Activated CD8-positive, alpha-beta memory T cell treated with anti-CD3 and anti-CD28 coated beads for 48 hours (primary cell): ENCODE measurements around the gene KSR1.
A peak's percentile ranks its signal among the peaks of the same experiment; 100 is the strongest.
"Not testable (repeated sequence)": the region's sequence is repeated elsewhere in the genome, so short reads cannot be mapped to it uniquely, and the experiment has no call there.

Experiments
- DNase-seq, 3 experiments: peaks; one replicate each; pipeline ENCODE4 v3.0.0-alpha.2; 2020; ENCODE audit warnings: low read depth in 2 of 3, low spot score in 2 of 3

Gene KSR1

DNA sequence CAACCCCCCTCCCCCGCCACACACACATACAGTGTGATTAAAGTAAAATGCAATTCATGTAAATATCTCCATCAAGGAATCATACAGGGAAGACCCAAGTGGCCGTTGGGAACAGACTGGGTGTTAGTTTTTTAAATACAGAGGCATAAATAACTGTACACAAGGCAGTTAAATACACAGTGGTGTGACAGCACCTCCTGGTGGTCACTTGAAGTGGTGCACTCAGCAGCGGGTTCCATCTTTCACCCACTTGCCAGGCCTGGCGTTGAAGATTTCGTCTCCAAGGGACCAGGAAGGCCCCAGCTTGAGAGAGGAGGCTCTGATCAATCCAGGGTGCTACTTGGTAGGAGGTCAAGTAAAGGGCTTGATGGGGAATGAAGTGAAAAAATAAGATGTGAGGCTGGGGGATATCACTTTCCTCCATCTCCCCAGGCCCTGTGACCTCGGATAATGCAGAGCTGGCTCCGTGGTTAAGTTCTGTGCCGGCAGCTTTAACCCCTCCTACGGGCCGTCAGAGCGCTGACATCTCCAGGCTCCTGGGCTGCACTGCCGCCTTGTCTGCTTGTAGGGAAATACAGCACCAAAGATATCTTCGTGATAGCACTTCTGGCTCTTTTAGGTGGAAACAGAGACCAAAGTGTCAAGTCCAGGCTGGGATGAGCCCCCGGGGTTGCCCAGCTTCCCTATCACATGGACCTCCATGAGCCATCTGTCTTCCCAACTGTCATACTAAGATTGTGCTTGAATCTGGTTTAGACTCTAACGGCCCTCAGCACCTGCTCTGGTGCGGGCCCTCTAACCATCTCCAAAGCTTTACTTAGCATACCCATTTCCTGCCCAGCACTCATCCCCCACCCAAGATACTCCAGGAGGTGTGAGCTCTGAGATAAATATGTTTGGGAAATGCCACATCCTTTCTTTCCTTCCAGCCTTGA, 195.4 kb downstream of the KSR1 start:
- peak; percentile 25 to 64 (median 52) for DNase-seq

- DNase-seq, result not testable (repeated sequence)
These were observed 197.3 kb downstream of the KSR1 start for GRCh38 chr17:27653449-27653971.

DNA sequence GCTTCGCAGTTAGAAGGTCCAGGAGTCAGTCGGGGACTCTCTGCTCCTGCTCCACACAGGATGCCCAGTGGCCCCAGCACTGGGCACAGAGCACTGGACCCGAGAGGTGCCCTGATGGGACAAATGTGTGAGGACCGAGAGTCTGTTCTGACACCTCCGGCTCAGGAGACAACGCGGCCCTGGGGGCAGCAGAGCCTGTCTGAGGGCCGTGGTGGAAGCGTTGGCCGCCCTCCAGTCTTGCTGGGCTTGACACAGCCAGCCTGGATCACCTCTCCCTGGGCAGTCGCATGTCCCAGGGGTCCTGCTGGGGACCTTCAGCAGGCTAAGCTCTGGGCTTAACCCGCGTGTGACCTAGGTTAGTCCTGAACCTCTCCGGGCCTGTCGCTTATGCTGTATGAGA, 197.9 kb downstream of the KSR1 start:
- no peak for DNase-seq

GRCh38 chr17:27654654-27655524, 198.6 kb downstream of the KSR1 start:
- peak; percentile 57 to 71 (median 70) for DNase-seq

DNA sequence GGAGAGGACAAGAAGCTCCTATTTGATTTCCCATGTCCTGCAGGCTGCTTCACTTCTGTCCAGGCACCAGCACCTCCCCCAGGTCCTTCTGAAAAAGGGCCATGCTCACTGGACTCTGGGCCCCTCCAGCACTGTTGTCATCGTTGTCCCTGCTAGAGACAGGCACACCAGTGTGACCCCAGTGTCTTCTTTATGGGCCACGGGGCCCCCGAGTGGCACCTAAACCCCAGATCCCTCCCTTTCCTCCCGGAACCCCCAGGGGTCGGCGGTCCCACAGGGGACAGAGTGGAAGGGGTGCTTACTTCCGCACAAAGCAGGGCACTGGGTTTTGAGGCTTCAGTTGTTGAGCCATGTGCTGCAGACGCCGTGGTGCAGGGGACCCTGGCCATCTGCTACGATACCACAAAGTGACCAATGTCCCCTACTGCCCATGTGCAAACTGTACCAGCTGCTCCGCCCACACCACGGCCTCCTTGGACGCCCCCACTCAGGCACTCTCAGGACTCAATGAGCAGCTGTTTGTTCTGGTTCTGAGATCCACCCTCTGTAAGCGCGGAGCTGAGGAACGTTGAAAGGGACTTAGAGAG, 199.4 kb downstream of the KSR1 start:
- not testable (repeated sequence) for DNase-seq

DNA sequence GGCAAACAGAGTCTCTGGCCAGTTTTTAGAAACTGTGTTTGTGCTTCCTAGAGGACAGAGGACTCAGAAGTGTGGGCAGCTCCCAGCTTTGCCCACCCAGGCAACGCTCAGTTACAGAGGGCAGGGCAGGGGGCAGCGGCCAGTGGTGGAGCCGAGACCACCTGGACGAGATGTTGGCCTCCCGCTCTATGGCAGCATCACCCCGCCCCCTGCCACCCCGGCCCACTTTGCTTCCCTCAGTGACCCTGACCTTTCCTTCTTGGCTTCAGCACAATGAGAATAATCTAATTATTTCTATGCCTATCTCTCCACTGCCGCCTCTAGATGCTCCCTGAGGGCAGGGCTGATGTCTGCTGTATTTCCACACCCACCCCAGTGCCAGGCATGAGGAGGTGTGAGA, 200.4 kb downstream of the KSR1 start:
- DNase-seq, result not testable (repeated sequence)

GRCh38 chr17:27657620-27658019, 201.4 kb downstream of the KSR1 start:
- DNase-seq, result no peak

DNA sequence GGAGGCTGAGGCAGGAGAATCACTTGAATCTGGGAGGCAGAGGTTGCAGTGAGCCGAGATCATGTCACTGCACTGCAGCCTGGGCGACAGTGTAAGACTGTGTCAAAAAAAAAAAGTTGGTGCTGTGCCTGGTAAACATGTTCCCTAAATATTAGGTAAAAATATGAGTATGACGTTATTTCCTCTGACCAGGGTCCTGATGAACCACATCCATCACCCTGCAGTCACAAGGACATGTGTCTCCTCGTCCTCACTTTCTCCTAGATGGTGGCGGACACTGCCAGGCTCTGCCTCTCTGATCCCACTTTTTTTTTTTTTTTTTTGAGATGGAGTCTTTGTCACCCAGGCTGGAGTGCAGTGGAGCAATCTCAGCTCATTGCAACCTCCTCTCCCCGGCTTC, 203.4 kb downstream of the KSR1 start:
- no peak for DNase-seq

DNA sequence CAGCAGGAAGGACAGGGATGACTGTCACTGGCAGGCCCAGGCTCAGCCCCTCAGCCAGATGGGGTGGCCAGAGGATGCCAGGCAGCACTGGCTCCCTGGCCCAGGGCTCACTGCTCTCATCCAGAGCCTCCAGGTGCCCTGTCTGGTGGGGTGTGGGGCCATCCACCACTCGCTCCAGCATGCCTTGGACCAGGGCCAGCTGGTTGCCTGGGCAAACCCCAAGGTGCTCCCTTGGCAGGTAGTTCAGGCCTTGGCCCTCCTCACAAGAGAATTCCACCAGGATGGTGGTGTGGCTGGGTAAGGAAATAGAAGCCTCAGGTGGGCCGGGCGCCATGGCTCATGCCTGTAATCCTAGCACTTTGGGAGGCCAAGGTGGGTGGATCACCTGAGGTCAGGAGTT, 204.2 kb downstream of the KSR1 start:
- no peak for DNase-seq

DNA sequence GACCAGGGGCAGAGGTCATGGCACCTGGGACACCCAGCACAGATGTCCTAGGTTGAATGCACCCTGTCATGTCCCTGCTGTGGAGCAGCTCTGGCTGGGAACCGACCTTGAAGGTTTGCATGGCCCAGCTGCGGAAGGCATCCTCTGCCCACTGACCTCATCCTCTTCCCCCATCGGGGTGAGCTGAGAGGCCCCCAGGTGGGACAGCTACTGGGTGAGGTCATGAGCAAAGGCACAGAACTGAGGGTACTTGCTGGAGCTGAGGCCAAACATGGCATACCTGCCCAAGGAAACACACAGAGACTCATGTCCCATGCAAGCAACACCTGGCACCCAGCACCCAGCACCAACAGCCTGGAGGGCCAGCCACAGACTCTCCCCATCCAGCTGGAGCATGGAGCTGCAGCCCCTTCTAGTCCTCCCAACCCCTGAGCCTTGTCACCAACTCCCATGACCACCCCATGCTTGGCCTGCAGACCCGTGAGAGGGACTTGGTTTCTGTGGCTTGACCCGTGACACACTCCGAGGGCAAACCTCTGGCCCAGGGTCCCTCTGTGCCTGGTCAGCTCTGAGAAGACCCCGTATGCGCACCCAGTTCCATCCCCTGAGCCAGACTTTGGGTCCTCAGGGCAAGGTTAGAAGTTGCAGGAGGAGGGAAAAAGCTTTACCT, 207.8 kb downstream of the KSR1 start:
- DNase-seq, result no peak

- DNase-seq, result no peak
These were observed 208.3 kb downstream of the KSR1 start for GRCh38 chr17:27664606-27664965.

GRCh38 chr17:27665549-27665948, 209.3 kb downstream of the KSR1 start:
- no peak for DNase-seq

GRCh38 chr17:27666270-27666669, 210.0 kb downstream of the KSR1 start:
- not testable (repeated sequence) for DNase-seq

- DNase-seq, result no peak
These were observed 210.7 kb downstream of the KSR1 start for GRCh38 chr17:27666831-27667560.

- no peak for DNase-seq
These were observed 211.6 kb downstream of the KSR1 start for GRCh38 chr17:27667656-27668487.

DNA sequence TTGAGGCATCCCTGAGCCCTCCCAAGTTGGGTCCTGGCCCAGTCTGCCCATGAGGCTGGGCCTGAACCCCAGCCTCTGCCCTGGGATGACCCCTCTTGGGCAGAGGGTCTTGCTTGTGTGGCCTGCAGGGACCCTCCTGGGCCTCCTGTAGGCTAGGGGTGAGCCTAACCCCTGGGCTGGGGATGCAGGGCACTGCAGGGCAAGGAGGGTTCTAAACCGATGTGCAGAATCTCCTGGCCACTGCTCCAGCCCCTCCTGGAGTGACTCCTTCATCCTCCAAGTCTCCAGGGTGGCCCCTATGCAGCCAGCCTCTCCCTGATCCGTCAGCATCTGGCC, 212.2 kb downstream of the KSR1 start:
- DNase-seq, result no peak

- no peak for DNase-seq
These were observed 212.9 kb downstream of the KSR1 start for GRCh38 chr17:27669136-27669535.

DNA sequence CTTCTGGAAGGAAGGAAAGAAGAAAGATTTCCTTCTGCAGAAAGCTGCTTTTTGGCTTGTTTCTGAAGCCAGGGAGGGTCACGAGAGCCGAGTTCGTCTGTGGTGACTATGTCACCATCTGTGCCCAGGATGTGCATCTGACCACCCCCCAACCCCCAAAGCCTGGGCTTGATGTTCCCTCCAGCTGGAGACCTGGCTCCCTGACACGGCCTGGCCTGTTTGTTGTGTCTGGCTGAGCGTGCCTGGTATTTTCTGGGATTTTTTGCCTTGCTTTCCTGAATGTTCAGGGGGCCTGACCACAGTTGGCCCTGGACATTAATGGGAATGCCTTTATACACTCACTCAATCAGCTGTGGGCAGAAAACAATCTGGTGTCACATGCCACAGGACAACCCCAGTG, 213.6 kb downstream of the KSR1 start:
- DNase-seq, result no peak

GRCh38 chr17:27670791-27671590, 214.7 kb downstream of the KSR1 start:
- no peak for DNase-seq
